Esophagus squamous epithelium (tissue), 5 donors: ENCODE measurements around the gene PLTP. TPM values are rescaled to one million over a fixed set of nuclear protein-coding genes. Genes with fewer than 3 reads are reported as not detected.
A peak's percentile ranks its signal among the peaks of the same experiment; 100 is the strongest.

ENCODE experiments used
- DNase-seq: peaks from one replicate; lab custom pipeline; 2025; lab: John Stamatoyannopoulos, UW
- H3K27ac ChIP-seq, 4 donors: fragments of 200-600 bp; sonication (generic); one replicate each; pipeline ENCODE4 v1.5.1; 2016 to 2019; ENCODE audit warnings: mild to moderate bottlenecking in 1 of 4
- H3K27me3 ChIP-seq, 4 donors: fragments of 200-600 bp; sonication (generic); 1 replicate in 3 of 4; 2 replicates in 1 of 4; pipeline versions ENCODE4 v1.5.1 to v1.6.0; 2017 to 2021; ENCODE audit warnings: antibody characterized with exemption in 1 of 4
- H3K36me3 ChIP-seq, 3 donors: fragments of 200-600 bp; sonication (generic); one replicate each; pipeline ENCODE4 v1.5.1; 2016 to 2019
- H3K4me1 ChIP-seq, 3 donors: fragments of 200-600 bp; sonication (generic); one replicate each; pipeline ENCODE4 v1.5.1; 2017 to 2019
- H3K4me3 ChIP-seq, 4 donors: fragments of 200-600 bp; sonication (generic); 1 replicate in 3 of 4; 2 replicates in 1 of 4; pipeline ENCODE4 v1.5.1; 2016 to 2019; ENCODE audit warnings: mild to moderate bottlenecking in 2 of 4, moderate library complexity in 1 of 4
- H3K9me3 ChIP-seq, 3 donors: fragments of 200-600 bp; sonication (generic); one replicate each; pipeline ENCODE4 v1.5.1; 2016 to 2019
- POLR2A ChIP-seq, 4 donors: fragments of 450-650 bp; IDR thresholded peaks; one replicate each; pipeline ENCODE4 v1.6.1; 2017; ENCODE audit warnings: antibody characterized with exemption in 4 of 4, mild to moderate bottlenecking in 4 of 4, moderate library complexity in 3 of 4
- WGBS, 2 donors: methylation state at CpG; one replicate each; pipeline ENCODE4 v1.1.5; 2018; 5-methylcytosine and 5-hydroxymethylcytosine counted together
- intact Hi-C: fragments of 100-400 bp; cut with DNase I; formaldehyde crosslinking; loops from one replicate; pipeline ENCODE4 v1.15.0; 2022
- total RNA-seq, 4 donors: library from RNA; depleted of rRNA; stranded (reverse); fragments of >200 nt; gene quantifications; one replicate each; pipeline ENCODE4 v1.1.0, GENCODE V29; 2016
- TF ChIP-seq, protein P1 (sequence below), 6 experiments: fragments of 450-650 bp in 4 of 6; fragments of 200-600 bp in 2 of 6; sonication (generic) in 2 of 6; IDR thresholded peaks; one replicate each; pipeline ENCODE4 v1.5.1; 2016 to 2019; ENCODE audit warnings: antibody characterized with exemption in 6 of 6, mild to moderate bottlenecking in 4 of 6, moderate library complexity in 4 of 6
- donor health status: DM: yes; HTN: yes; CAD: no.

The PLTP gene
- total RNA-seq, 4 donors from 2014 or later = 5.9 to 248 (median 92.6) TPM

DNA sequence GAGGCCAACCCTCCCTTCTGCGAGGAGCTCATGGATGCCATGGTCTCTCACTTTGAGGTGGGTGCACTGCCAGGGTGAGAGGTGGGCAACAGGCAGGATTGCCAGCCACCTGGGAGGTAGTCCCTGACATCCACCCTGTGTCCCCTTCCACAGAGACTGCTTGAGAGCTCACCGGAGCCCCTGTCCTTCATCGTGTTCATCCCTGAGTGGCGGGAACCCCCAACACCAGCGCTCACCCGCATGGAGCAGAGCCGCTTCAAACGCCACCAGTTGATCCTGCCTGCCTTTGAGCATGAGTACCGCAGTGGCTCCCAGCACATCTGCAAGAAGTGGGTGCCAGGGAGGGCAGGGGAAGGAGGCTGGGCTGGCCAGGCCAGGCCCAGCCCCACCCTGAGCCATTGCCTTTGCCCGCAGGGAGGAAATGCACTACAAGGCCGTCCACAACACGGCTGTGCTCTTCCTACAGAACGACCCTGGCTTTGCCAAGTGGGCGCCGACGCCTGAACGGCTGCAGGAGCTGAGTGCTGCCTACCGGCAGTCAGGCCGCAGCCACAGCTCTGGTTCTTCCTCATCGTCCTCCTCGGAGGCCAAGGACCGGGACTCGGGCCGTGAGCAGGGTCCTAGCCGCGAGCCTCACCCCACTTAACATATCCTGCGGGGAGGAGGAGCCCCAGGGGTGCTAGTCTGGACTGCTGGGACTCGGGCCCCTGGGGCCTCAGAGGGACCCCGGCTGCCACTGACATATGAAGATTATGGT, 35.3 kb upstream of the PLTP start:
- Histone ChIP-seq H3K27me3 (no peaks in the 10 kb centered on the region), H3K9me3 (no peaks in the 10 kb centered on the region), H3K27ac (peak overlapping the region in 3 of 4 donors; percentile 78 to 84 (median 79)), H3K4me3 (no peak overlapping the region), H3K4me1 (peaks cover 22 to 87% (median 27%) of the 10 kb centered on the region in 3 donors), H3K36me3 (peaks cover 65 to 100% (median 67%) of the 10 kb centered on the region in 3 donors)
- no peak for DNase-seq
- TF ChIP-seq, protein P1, sequence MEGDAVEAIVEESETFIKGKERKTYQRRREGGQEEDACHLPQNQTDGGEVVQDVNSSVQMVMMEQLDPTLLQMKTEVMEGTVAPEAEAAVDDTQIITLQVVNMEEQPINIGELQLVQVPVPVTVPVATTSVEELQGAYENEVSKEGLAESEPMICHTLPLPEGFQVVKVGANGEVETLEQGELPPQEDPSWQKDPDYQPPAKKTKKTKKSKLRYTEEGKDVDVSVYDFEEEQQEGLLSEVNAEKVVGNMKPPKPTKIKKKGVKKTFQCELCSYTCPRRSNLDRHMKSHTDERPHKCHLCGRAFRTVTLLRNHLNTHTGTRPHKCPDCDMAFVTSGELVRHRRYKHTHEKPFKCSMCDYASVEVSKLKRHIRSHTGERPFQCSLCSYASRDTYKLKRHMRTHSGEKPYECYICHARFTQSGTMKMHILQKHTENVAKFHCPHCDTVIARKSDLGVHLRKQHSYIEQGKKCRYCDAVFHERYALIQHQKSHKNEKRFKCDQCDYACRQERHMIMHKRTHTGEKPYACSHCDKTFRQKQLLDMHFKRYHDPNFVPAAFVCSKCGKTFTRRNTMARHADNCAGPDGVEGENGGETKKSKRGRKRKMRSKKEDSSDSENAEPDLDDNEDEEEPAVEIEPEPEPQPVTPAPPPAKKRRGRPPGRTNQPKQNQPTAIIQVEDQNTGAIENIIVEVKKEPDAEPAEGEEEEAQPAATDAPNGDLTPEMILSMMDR (IDR thresholded peaks at IDR 0.05) = no peak
- no peak for TF ChIP-seq POLR2A (IDR thresholded peaks at IDR 0.05)
- WGBS, 2 donors = no CpG with 5 or more reads among the region's 29 CpGs
- intact Hi-C loops = loop anchor here (10.0 kb wide), 1 partner anchor 52 kb away; the partner anchor contains the start of genes CTSA and NEURL2

DNA sequence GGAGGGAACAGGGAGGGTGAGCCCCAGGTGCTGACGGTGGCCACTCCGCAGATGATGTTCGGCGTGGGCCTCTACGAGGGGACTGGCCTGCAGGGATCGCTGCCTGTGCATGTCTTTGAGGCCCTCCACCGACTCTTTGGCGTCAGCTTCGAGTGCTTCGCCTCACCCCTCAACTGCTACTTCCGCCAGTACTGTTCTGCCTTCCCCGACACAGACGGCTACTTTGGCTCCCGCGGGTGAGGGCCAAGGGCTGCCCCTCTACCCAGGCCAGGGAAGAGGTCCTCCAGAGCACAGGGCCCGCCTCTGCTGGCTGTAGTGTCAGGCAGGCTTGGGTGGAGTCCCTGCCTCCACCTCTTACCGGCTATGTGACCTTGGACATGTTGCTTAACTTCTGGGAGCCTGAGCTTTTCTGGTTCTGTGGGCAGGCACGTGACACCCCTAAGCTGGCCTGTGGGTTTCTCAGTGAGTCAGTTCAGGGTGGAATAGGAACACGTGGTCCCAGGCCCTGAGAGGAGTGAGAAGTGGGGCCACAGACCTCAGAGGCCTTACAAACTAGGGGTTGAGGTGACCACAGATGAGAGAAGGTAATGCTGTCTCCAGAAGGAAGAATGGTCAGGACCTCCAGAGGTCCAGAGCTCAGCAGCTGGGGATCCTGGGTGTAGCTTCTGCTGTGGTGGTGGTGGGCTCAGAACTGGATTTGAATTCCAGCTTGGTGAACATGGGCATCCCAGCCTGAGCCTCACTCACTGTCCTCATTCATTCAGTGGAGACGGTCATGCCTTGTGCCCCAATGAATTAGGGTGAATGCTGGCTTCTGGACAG, 34.4 kb upstream of the PLTP start:
- Histone ChIP-seq H3K4me3 (no peak overlapping the region), H3K36me3 (peaks cover 59 to 100% (median 62%) of the 10 kb centered on the region in 3 donors), H3K9me3 (no peaks in the 10 kb centered on the region), H3K27ac (peak overlapping the region in 3 of 4 donors; percentile 78 to 84 (median 79)), H3K4me1 (peaks cover 22 to 82% (median 27%) of the 10 kb centered on the region in 3 donors), H3K27me3 (no peaks in the 10 kb centered on the region)
- TF ChIP-seq, protein P1 (IDR thresholded peaks at IDR 0.05) = no peak
- no peak for TF ChIP-seq POLR2A (IDR thresholded peaks at IDR 0.05)
- no peak for DNase-seq
- 81 to 93% methylated on average over 10 to 17 of the region's 20 CpGs for WGBS, 2 donors
- intact Hi-C loops = loop anchor here (10.0 kb wide), 1 partner anchor 52 kb away; the partner anchor contains the start of genes CTSA and NEURL2

- WGBS, 2 donors = 73% methylated on average over 6 to 10 of the region's 13 CpGs
- intact Hi-C loops = loop anchor here (10.0 kb wide), 1 partner anchor 51 kb away; the partner anchor contains the start of genes CTSA and NEURL2
These were observed 33.8 kb upstream of the PLTP start for GRCh38 chr20:45945678-45946148.

DNA sequence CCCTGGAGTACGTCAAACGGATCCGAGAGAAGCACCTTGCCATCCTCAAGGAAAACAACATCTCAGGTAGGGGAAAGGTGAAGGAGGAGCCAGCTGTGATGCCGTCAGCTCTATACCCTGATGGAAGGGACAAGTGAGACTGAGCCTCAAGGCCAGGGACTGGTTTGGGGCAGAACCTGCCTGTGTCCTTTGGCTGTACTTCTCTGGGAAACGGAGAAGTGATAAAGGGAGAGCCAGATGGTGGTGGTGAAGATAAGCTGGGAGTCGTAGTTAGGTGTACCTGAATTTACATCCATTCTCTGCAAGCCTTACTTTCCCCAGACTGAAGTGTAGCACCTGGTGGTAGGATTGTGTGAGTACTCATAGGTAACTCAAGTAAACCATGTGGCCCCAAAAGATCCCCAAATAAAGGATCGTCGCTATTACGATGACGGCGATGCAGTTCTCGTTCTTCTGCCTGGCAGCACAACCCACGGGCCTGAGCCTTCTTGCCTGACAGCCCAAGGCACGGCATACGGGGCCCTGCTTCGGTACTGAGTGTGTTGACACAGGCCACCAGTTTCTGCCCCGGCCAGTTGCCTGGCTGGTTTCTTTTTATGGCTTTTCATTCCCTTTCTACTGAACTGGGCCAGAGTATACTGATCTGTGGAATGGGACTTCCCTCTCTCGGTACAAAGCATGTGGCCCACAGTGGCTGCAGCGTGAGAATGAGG, 33.2 kb upstream of the PLTP start:
- no peak for DNase-seq
- intact Hi-C loops = loop anchor here (10.0 kb wide), 1 partner anchor 50 kb away; the partner anchor contains the start of genes CTSA and NEURL2
- 86% methylated on average over 16 to 17 of the region's 19 CpGs for WGBS, 2 donors
- Histone ChIP-seq H3K9me3 (no peaks in the 10 kb centered on the region), H3K27me3 (no peaks in the 10 kb centered on the region), H3K4me3 (no peak overlapping the region), H3K4me1 (peaks cover 22 to 75% (median 27%) of the 10 kb centered on the region in 3 donors), H3K36me3 (peaks cover 64 to 100% (median 67%) of the 10 kb centered on the region in 3 donors), H3K27ac (peak overlapping the region; percentile 69 to 84 (median 78))
- TF ChIP-seq POLR2A (IDR thresholded peaks at IDR 0.05) = no peak
- TF ChIP-seq, protein P1 (IDR thresholded peaks at IDR 0.05) = peak in 1 of 6 experiments; percentile 28

More at GRCh38 chr20:45945678-45946148, 33.8 kb upstream of the PLTP start:
- H3K36me3 ChIP-seq = peaks cover 64 to 100% (median 65%) of the 10 kb centered on the region in 3 donors
- H3K9me3 ChIP-seq = no peaks in the 10 kb centered on the region
- no peaks in the 10 kb centered on the region for H3K27me3 ChIP-seq
- H3K4me3 ChIP-seq = no peak overlapping the region
- peaks cover 22 to 76% (median 27%) of the 10 kb centered on the region in 3 donors for H3K4me1 ChIP-seq
- no peak for TF ChIP-seq POLR2A (IDR thresholded peaks at IDR 0.05)
- TF ChIP-seq, protein P1 (IDR thresholded peaks at IDR 0.05) = no peak
- peak overlapping the region; percentile 19 to 84 (median 78) for H3K27ac ChIP-seq
- DNase-seq = no peak
